Kasumi-1 (cell line): ENCODE measurements around the gene CMBL.
"Not testable (repeated sequence)": the region's sequence is repeated elsewhere in the genome, so short reads cannot be mapped to it uniquely, and the experiment has no call there.

ENCODE experiments used
- DNase-seq, 2 experiments: peaks; one replicate each; lab custom pipeline; 2025; lab: John Stamatoyannopoulos, UW

CMBL gene

GRCh38 chr5:10307206-10308148 is at the start of gene CMBL:
Gene CMBL (minus strand): TSS chr5:10307902. CDS start chr5:10290762, 17,140 bp downstream.
- peak; percentile 79 to 89 for DNase-seq

- peak; percentile 44 to 61 for DNase-seq
Observed at GRCh38 chr5:10355071-10355889, 47.6 kb upstream of the CMBL start.

- DNase-seq: peak; percentile 32 to 56
Observed at GRCh38 chr5:10354048-10354872, 46.6 kb upstream of the CMBL start.

GRCh38 chr5:10353241-10354047 is 45.7 kb upstream of the CMBL start, which contains the start of gene MARCHF6:
Gene MARCHF6 (plus strand): TSS chr5:10353695. CDS start chr5:10353899, 204 bp downstream.
- DNase-seq: peak; percentile 78 to 85

- peak; percentile 94 to 97 for DNase-seq
Observed at GRCh38 chr5:10352430-10353240, 44.9 kb upstream of the CMBL start.

- DNase-seq: no peak
Observed at GRCh38 chr5:10351919-10352318, 44.2 kb upstream of the CMBL start.

- peak; percentile 30 to 40 for DNase-seq
Observed at GRCh38 chr5:10351199-10351905, 43.6 kb upstream of the CMBL start.

- no peak for DNase-seq
Observed at GRCh38 chr5:10348258-10348657, 40.6 kb upstream of the CMBL start.

- not testable (repeated sequence) for DNase-seq
Observed at GRCh38 chr5:10344461-10345106, 36.9 kb upstream of the CMBL start.

- DNase-seq: no peak
Observed at GRCh38 chr5:10343486-10343885, 35.8 kb upstream of the CMBL start.

- DNase-seq: no peak
Observed at GRCh38 chr5:10339958-10340357, 32.3 kb upstream of the CMBL start.

- DNase-seq: no peak
Observed at GRCh38 chr5:10339058-10339811, 31.5 kb upstream of the CMBL start.

- DNase-seq: no peak
Observed at GRCh38 chr5:10338686-10339057, 31.0 kb upstream of the CMBL start.

GRCh38 chr5:10337986-10338385 is 30.3 kb upstream of the CMBL start:
- no peak for DNase-seq

GRCh38 chr5:10337107-10337506 is 29.4 kb upstream of the CMBL start:
- no peak for DNase-seq

GRCh38 chr5:10335711-10336470 is 28.2 kb upstream of the CMBL start:
- DNase-seq: no peak

- peak; percentile 33 to 34 for DNase-seq
Observed at GRCh38 chr5:10334831-10335230, 27.1 kb upstream of the CMBL start.
